A549 treated with DMSO at 1 μM for 4 hours (cell line): Measurements from ENCODE around the gene KDELR1. TPM values are rescaled to one million over a fixed set of nuclear protein-coding genes. Genes with fewer than 3 reads are reported as not detected.

Source experiments
- total RNA-seq: library from RNA; stranded (reverse); fragments of 200-300 nt; extraction: Qiagen RNA extraction; gene quantifications from 5 replicates; pipeline ENCODE4 v1.2.3, GENCODE V29; 2022; ENCODE audit warnings: low read depth

KDELR1 gene
- total RNA-seq: 366 to 451 TPM (median 417 TPM) in 5 replicates

DNA sequence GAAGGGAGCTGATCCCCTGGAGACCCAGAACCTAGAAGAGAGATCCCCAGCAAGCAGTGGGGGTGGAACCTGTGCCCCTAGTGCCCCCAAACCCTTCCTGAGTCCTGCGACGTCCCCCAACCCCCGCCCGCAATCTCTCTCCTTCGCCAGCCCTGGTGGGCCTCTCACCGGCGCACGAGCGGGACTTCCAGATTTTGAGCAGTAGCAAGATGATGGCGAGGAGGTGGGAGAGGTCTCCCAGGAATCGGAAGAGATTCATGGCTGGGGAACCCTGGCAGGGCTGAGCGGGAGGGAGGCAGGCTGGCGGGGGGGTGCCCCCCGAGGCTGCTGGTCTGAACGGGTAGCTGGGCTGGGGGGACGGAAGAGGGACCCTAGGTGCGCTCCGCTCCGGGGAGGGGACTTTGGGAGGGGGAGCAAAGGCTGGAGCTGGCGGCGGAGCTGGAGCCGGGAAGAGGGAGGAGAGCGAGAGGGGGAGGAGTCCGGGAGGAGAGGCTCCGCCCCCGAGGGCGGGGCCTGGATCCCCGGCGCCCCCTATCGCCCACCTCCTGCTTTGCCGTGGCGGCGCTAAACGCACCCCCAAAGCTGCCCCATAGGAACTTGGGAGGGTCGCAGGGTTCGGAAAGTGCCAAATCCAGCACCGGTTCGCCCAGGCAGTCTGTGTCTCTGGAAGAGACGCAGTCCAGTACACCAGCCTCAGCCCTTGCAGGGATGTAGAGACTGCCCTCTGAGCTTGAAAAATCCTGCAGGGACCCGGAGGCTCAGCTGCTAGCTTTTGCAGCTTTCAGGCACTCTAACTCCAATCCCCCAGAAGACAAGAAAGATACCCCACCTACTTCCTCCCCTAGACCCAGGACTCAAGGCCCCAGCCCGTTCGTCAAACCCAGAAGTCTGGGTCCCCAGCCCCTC is at the start of gene KDELR1:
KDELR1 (minus strand) TSS at position 452 of the 906 bp plus-strand sequence; CDS start at position 259, 193 bp downstream.

DNA sequence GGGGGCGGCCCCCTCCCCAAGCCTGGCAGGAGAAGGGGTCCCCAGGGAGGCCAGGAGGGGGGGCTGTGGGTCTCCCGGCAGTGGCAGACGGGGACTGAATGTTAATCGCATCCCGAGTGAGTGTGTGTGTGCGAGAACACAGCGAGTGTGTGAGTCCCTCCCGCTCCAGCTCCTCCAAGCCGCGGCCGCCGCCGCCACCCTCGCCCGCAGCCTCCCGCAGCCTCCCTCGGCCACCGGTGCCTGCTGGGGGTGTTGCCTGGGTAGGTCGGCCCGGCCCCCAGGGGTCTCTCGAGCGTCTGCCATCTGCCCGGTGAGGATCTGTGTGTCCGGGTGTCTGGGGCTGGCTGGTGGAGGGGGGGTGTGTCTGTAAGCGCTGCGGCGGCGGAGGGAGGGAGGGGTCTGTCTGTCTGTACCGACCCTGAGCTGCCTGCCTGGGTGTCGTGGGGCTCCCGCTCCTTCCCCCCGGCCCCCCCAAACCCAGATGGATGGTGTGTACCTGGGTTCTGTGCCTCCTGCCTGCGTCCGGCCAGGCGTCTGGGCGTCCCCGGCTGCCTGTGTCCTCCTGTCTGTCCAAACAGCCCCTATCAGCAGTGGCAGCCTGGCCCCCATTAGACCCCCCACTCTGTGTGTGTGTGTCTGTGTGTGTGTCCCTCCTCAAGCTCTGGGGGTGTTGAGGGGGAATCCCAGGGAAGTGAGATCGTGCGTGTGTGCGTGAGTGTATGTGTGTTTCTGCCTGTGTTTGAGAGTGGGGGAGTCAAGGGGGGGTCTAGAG is 2.4 kb upstream of the KDELR1 start, which contains the start of gene GRIN2D:
GRIN2D (plus strand) TSS at position 110 of the 772 bp plus-strand sequence. CDS start 4,725 bp downstream, outside the sequence.

GRCh38 chr19:48363810-48364597 is 27.3 kb downstream of the KDELR1 start, which contains the start of the genes SYNGR4 and TMEM143:
Gene SYNGR4, plus strand, starts transcription at chr19:48364367. Its CDS starts 1,476 bp downstream, at chr19:48365843.
Gene TMEM143, minus strand, starts transcription at chr19:48363940. Its CDS starts 20 bp downstream, at chr19:48363920.

Other genes starting within 250 kb of the KDELR1 start
- gene LIG1, start 221.2 kb downstream of the KDELR1 start, total RNA-seq: 63.2 to 69.6 TPM (median 65.3 TPM) in 5 replicates
- gene ZSWIM9, start 220.9 kb downstream of the KDELR1 start, total RNA-seq: 6.5 to 7.7 TPM (median 6.7 TPM) in 5 replicates
- gene CARD8, start 135.6 kb downstream of the KDELR1 start, total RNA-seq: 13.2 to 21.9 TPM (median 19.7 TPM) in 5 replicates
- gene ZNF114, start 121.5 kb downstream of the KDELR1 start, total RNA-seq: 5.3 to 5.7 TPM (median 5.4 TPM) in 5 replicates
- 427 to 500 TPM (median 469 TPM) in 5 replicates for gene EMP3, start 66.0 kb downstream of the KDELR1 start, total RNA-seq
- 2.2 to 5.8 TPM (median 3.8 TPM) in 5 replicates for gene TMEM143, start 27.6 kb downstream of the KDELR1 start, total RNA-seq
- gene SYNGR4, start 27.2 kb downstream of the KDELR1 start, total RNA-seq: 2.0 to 3.6 TPM (median 2.4 TPM) in 5 replicates
- 6.3 to 11.7 TPM (median 9.1 TPM) in 5 replicates for gene GRIN2D, start 2.1 kb upstream of the KDELR1 start, total RNA-seq
- 103 to 135 TPM (median 120 TPM) in 5 replicates for gene GRWD1, start 54.4 kb upstream of the KDELR1 start, total RNA-seq
- gene KCNJ14, start 64.0 kb upstream of the KDELR1 start, total RNA-seq: 1.1 to 2.5 TPM (median 1.5 TPM) in 5 replicates
- 52.6 to 56.4 TPM (median 53.6 TPM) in 5 replicates for gene CYTH2, start 77.8 kb upstream of the KDELR1 start, total RNA-seq
- 2.4 to 4.8 TPM (median 3.8 TPM) in 5 replicates for gene LMTK3, start 120.3 kb upstream of the KDELR1 start, total RNA-seq
- 14.7 to 18.6 TPM (median 15.6 TPM) in 5 replicates for gene SULT2B1, start 160.6 kb upstream of the KDELR1 start, total RNA-seq
- 0.11 TPM in 1 of 5 replicates, not detected in the others for gene SPACA4, start 215.2 kb upstream of the KDELR1 start, total RNA-seq
- 0.14 to 0.40 TPM (median 0.22 TPM) in 4 of 5 replicates, not detected in the other for gene FAM83E, start 223.5 kb upstream of the KDELR1 start, total RNA-seq
- gene RPL18, start 227.6 kb upstream of the KDELR1 start, total RNA-seq: 2,901 to 3,964 TPM (median 3,248 TPM) in 5 replicates
- 11.8 to 18.9 TPM (median 14.1 TPM) in 5 replicates for gene SPHK2, start 228.0 kb upstream of the KDELR1 start, total RNA-seq
- 1.5 to 2.6 TPM (median 2.2 TPM) in 5 replicates for gene DBP, start 245.8 kb upstream of the KDELR1 start, total RNA-seq